Uterus (tissue), 2 donors: ENCODE measurements around the gene C4orf50.

Experiments
- CTCF ChIP-seq, 4 experiments: fragments of 200-600 bp in 2 of 4; fragments of 450-650 bp in 2 of 4; sonication (generic) in 2 of 4; IDR thresholded peaks; one replicate each; pipeline ENCODE4 v1.5.1; 2016 to 2019; ENCODE audit warnings: antibody characterized with exemption in 4 of 4, mild to moderate bottlenecking in 2 of 4, moderate library complexity in 1 of 4
- POLR2A ChIP-seq, 2 donors: fragments of 450-650 bp; IDR thresholded peaks; one replicate each; pipeline ENCODE4 v1.6.1; 2016; ENCODE audit warnings: antibody characterized with exemption in 2 of 2, mild to moderate bottlenecking in 1 of 2, moderate library complexity in 1 of 2

DNA sequence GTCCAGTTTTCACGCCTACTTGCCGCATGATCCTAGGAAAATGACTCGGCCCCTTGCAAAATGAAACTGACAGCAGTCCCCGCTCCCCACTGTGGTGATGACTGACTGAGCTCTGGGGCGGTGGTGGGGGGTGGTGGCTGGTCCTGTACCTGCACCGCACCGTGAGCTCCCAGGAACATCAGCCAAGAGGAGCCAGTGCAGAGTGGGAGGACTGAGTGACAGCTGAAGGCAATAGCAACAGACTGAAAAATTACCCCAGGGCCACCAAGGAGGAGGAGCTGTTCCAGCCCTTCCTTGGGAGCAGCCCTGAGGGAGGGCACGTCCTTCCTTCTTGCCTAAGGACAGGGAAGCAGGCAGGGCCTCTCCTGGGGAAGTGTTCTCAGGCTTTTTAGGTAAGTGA lies 2.4 kb upstream of the C4orf50 start:
- TF ChIP-seq CTCF (IDR thresholded peaks at IDR 0.05) (no peak), POLR2A (IDR thresholded peaks at IDR 0.05) (no peak)
